GM18909 (cell line): Measurements from ENCODE around the gene SPTA1.

ENCODE experiments used
- ATAC-seq: cut with Tn5 transposase; IDR thresholded peaks from one replicate; pipeline ENCODE4 v1.9.1; 2021; ENCODE audit warnings: mild to moderate bottlenecking; ENCODE audit not compliant: unreplicated experiment, poor library complexity

SPTA1 gene

GRCh38 chr1:158583962-158584361 is 102.6 kb downstream of the SPTA1 start:
- no peak for ATAC-seq

GRCh38 chr1:158579733-158580132 is 106.8 kb downstream of the SPTA1 start, which contains the start of gene OR10X1:
Gene OR10X1 (minus strand): TSS chr1:158579899. CDS start chr1:158579899, 0 bp downstream.
- ATAC-seq, result no peak

- no peak for ATAC-seq
Observed at GRCh38 chr1:158577561-158577960, 109.0 kb downstream of the SPTA1 start.

GRCh38 chr1:158572226-158572625 is 114.3 kb downstream of the SPTA1 start:
- no peak for ATAC-seq

- ATAC-seq, result no peak
Observed at GRCh38 chr1:158570480-158570879, 116.0 kb downstream of the SPTA1 start, which contains the start of gene OR6P1. Gene OR6P1 (minus strand): TSS chr1:158570580. CDS start chr1:158563604, 6,976 bp downstream.

- no peak for ATAC-seq
Observed at GRCh38 chr1:158564608-158565007, 121.9 kb downstream of the SPTA1 start.

GRCh38 chr1:158563853-158564252 is 122.7 kb downstream of the SPTA1 start:
- ATAC-seq, result no peak
